OCI-LY3 (cell line): ENCODE data around the gene C1orf116.
A peak's percentile ranks its signal among the peaks of the same experiment; 100 is the strongest.

Source experiments
- H2AFZ ChIP-seq: fragments of 200-600, 300-600 bp; shearing (Covaris generic); 2 replicates; pipeline ENCODE4 v1.6.0; 2014; ENCODE audit warnings: antibody characterized with exemption, low read depth, low read length
- H3K27ac ChIP-seq: fragments of 200-600, 300-600 bp; sonication (generic); 2 replicates; pipeline ENCODE4 v1.5.1; 2014; ENCODE audit warnings: mild to moderate bottlenecking, low read length, moderate library complexity, mixed read lengths
- H3K27me3 ChIP-seq: fragments of 200-600, 300-600 bp; sonication (generic); 2 replicates; pipeline ENCODE4 v1.6.1; 2014; ENCODE audit warnings: low read depth, low read length, mixed read lengths
- H3K36me3 ChIP-seq: fragments of 200-600, 300-600 bp; sonication (generic); replicated peaks from 2 replicates; pipeline ENCODE3; 2014; ENCODE audit warnings: low read depth, low read length, mixed read lengths
- H3K4me1 ChIP-seq: fragments of 300-600, 200-600 bp; sonication (generic); 2 replicates; pipeline ENCODE4 v1.6.1; 2014; ENCODE audit warnings: low read length, mixed read lengths
- H3K4me2 ChIP-seq: fragments of 200-600, 300-600 bp; sonication (generic); 2 replicates; pipeline ENCODE4 v1.6.1; 2014; ENCODE audit warnings: low read length, mixed read lengths
- H3K4me3 ChIP-seq: fragments of 300-600, 200-600 bp; sonication (generic); 2 replicates; pipeline ENCODE4 v1.5.1; 2014; ENCODE audit warnings: antibody characterized with exemption, mild to moderate bottlenecking, low read length, moderate library complexity
- H3K79me2 ChIP-seq: fragments of 300-600, 200-600 bp; shearing (Covaris generic); 2 replicates; pipeline ENCODE4 v1.6.1; 2014; ENCODE audit warnings: mild to moderate bottlenecking, low read length, mixed read lengths
- H3K9ac ChIP-seq: fragments of 300-600, 200-600 bp; shearing (Covaris generic); 2 replicates; pipeline ENCODE4 v1.6.0; 2014; ENCODE audit warnings: mild to moderate bottlenecking, low read length, moderate library complexity
- H3K9me3 ChIP-seq: fragments of 200-600, 300-600 bp; shearing (Covaris generic); 2 replicates; pipeline ENCODE4 v1.6.1; 2014; ENCODE audit warnings: low read length, mixed read lengths; ENCODE audit not compliant: insufficient read depth
- H4K20me1 ChIP-seq: fragments of 200-600, 300-600 bp; sonication (generic); 2 replicates; pipeline ENCODE4 v1.6.1; 2016; ENCODE audit warnings: low read length, mixed read lengths; ENCODE audit not compliant: insufficient read depth
- EZH2phosphoT487 ChIP-seq: fragments of 200-600 bp; shearing (Covaris generic); IDR thresholded peaks from 2 replicates; pipeline ENCODE4 v1.6.1; 2018; ENCODE audit warnings: antibody characterized with exemption, mixed run types, low read depth
- TF ChIP-seq, protein P1 (sequence below): fragments of 200-600, 300-600 bp; sonication (generic); IDR thresholded peaks from 2 replicates; pipeline ENCODE4 v1.5.1; 2014; ENCODE audit warnings: antibody characterized with exemption, low read length, low read depth

The C1orf116 gene

DNA sequence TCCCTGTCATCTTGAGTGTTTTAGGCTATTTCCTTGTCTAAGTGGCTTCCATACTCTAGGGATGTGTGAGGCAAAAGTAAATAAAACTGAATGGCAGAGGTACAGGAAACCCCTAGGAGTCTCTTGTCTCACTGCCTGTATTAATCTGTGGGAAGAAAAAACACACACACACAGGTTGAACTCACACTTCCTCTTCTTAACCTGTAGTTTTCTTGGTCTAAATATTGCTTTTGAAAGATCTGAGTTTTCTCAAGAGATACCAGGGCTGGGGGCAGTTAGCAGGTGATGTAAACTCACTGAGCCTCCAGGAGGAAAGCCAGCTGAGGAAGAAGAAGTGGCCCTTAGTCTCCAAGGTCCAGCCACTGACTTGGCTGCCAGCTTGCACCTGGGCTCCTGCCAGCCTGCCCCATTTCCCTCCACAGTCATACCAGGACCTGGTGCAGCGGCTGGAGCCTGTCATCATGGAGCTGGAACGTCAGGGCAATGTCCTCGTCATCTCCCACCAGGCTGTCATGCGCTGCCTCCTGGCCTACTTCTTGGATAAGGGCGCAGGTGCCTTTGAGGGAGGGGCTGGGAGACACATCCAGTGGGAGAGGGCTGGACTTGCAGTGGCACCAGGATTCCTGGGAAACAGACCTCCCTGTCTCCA lies 37.4 kb upstream of the C1orf116 start:
- H4K20me1 ChIP-seq: no peaks in the 10 kb centered on the region
- no peaks in the 10 kb centered on the region for H3K27me3 ChIP-seq
- H3K4me3 ChIP-seq: no peak overlapping the region
- H3K4me1 ChIP-seq: peaks cover 14% of the 10 kb centered on the region
- peak overlapping the region; percentile 18 for H3K4me2 ChIP-seq
- H2AFZ ChIP-seq: no peak overlapping the region
- H3K9me3 ChIP-seq: no peaks in the 10 kb centered on the region
- peaks cover 23% of the 10 kb centered on the region for H3K36me3 ChIP-seq
- H3K27ac ChIP-seq: peak overlapping the region; percentile 39
- TF ChIP-seq EZH2phosphoT487: no peak
- TF ChIP-seq, protein P1, sequence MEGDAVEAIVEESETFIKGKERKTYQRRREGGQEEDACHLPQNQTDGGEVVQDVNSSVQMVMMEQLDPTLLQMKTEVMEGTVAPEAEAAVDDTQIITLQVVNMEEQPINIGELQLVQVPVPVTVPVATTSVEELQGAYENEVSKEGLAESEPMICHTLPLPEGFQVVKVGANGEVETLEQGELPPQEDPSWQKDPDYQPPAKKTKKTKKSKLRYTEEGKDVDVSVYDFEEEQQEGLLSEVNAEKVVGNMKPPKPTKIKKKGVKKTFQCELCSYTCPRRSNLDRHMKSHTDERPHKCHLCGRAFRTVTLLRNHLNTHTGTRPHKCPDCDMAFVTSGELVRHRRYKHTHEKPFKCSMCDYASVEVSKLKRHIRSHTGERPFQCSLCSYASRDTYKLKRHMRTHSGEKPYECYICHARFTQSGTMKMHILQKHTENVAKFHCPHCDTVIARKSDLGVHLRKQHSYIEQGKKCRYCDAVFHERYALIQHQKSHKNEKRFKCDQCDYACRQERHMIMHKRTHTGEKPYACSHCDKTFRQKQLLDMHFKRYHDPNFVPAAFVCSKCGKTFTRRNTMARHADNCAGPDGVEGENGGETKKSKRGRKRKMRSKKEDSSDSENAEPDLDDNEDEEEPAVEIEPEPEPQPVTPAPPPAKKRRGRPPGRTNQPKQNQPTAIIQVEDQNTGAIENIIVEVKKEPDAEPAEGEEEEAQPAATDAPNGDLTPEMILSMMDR: no peak
- H3K9ac ChIP-seq: no peak overlapping the region
- H3K79me2 ChIP-seq: no peaks in the 10 kb centered on the region

GRCh38 chr1:207069061-207069460 lies 36.5 kb upstream of the C1orf116 start:
- Histone ChIP-seq H4K20me1 (no peaks in the 10 kb centered on the region), H3K36me3 (peaks cover 25% of the 10 kb centered on the region), H3K9ac (no peak overlapping the region), H3K79me2 (no peaks in the 10 kb centered on the region), H2AFZ (no peak overlapping the region), H3K27ac (no peak overlapping the region), H3K4me3 (no peak overlapping the region), H3K9me3 (no peaks in the 10 kb centered on the region), H3K4me1 (peaks cover 14% of the 10 kb centered on the region), H3K4me2 (no peak overlapping the region), H3K27me3 (no peaks in the 10 kb centered on the region)
- TF ChIP-seq, protein P1: no peak
- no peak for TF ChIP-seq EZH2phosphoT487

DNA sequence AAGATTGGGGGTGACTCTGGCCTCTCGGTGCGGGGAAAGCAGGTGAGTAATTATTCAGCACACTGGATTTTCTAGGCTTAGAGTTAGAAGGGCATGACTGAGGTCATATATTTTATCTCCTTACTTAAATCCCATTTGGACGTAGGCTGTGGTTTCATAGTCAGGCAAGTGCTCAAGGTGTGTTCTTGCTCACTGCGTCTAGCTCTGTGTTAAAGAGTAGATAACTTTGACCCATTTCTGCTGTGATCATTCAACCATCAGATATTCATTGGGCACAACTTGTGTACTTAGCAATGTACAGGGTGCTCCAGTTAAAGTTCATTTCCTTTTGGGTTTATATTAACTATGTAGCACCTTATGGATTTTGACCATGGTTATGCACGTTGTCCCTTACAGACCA lies 35.1 kb upstream of the C1orf116 start:
- TF ChIP-seq EZH2phosphoT487: no peak
- TF ChIP-seq, protein P1: no peak
- Histone ChIP-seq H3K4me1 (peaks cover 14% of the 10 kb centered on the region), H3K36me3 (peaks cover 29% of the 10 kb centered on the region), H3K79me2 (no peaks in the 10 kb centered on the region), H3K27me3 (no peaks in the 10 kb centered on the region), H3K4me3 (no peak overlapping the region), H3K27ac (no peak overlapping the region), H3K9me3 (no peaks in the 10 kb centered on the region), H3K4me2 (no peak overlapping the region), H4K20me1 (no peaks in the 10 kb centered on the region), H2AFZ (no peak overlapping the region), H3K9ac (no peak overlapping the region)

DNA sequence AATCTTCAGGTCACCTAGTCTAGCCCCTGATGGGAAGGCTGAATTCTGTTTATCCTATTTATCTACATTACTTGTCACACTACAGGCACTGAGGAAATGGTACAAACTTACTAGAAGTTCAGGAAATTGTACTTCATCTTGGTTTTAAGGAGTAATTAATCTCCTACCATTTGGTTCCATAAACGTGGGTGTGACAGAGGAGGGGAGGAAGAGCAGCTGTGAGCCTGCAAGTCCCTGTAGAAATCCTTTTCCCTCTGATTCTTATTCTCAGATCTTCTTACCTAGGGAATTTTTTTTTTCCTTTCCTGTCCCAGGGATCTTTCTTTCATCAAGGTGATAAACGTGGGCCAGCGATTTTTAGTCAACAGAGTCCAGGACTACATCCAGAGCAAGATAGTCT lies 34.6 kb upstream of the C1orf116 start:
- Histone ChIP-seq H2AFZ (no peak overlapping the region), H3K4me2 (no peak overlapping the region), H4K20me1 (no peaks in the 10 kb centered on the region), H3K79me2 (no peaks in the 10 kb centered on the region), H3K9me3 (no peaks in the 10 kb centered on the region), H3K4me3 (no peak overlapping the region), H3K9ac (no peak overlapping the region), H3K27ac (no peak overlapping the region), H3K27me3 (no peaks in the 10 kb centered on the region), H3K4me1 (peaks cover 14% of the 10 kb centered on the region), H3K36me3 (peaks cover 31% of the 10 kb centered on the region)
- no peak for TF ChIP-seq EZH2phosphoT487
- TF ChIP-seq, protein P1: no peak
